Activated CD8-positive, alpha-beta T cell treated with anti-CD3 and anti-CD28 coated beads for 36 hours (primary cell): ENCODE results near the gene BCDIN3D. TPM values are rescaled to one million over a fixed set of nuclear protein-coding genes. Genes with fewer than 3 reads are reported as not detected.

Experiments used
- ATAC-seq: fragments of 200-7000 bp; cut with Tn5 transposase; one replicate; pipeline ENCODE4 v1.10.0; 2021; ENCODE audit warnings: mild to moderate bottlenecking, moderate library complexity
- CTCF ChIA-PET: fragments of 350-600 bp; sonication (Branson Sonifier 250); formaldehyde crosslinking; loops from one replicate; lab custom pipeline; 2021; ENCODE audit warnings: antibody characterized with exemption; lab: Charles Lee
- POLR2A ChIA-PET: fragments of 350-600 bp; sonication (Branson Sonifier 250); formaldehyde crosslinking; loops from one replicate; lab custom pipeline; 2021; ENCODE audit warnings: antibody characterized with exemption; lab: Charles Lee
- DNase-seq: peaks from one replicate; pipeline ENCODE4 v3.0.0-alpha.2; 2020
- H3K27ac Mint-ChIP-seq: one replicate; pipeline ENCODE4 v1.8.0; 2021; ENCODE audit warnings: mild to moderate bottlenecking, mixed read lengths
- H3K27me3 Mint-ChIP-seq: one replicate; pipeline ENCODE4 v1.8.0; 2021; ENCODE audit warnings: mixed read lengths
- H3K36me3 Mint-ChIP-seq: one replicate; pipeline ENCODE4 v1.8.0; 2021; ENCODE audit warnings: low read depth, mixed read lengths
- H3K4me1 Mint-ChIP-seq: one replicate; pipeline ENCODE4 v1.8.0; 2021; ENCODE audit warnings: low read depth, mixed read lengths
- H3K4me3 Mint-ChIP-seq: one replicate; pipeline ENCODE4 v1.8.0; 2021; ENCODE audit warnings: mild to moderate bottlenecking, moderate library complexity, mixed read lengths
- H3K9me3 Mint-ChIP-seq: one replicate; pipeline ENCODE4 v1.8.0; 2021; ENCODE audit warnings: mixed read lengths
- intact Hi-C: fragments of 100-400 bp; cut with micrococcal nuclease; formaldehyde crosslinking; loops from one replicate; pipeline ENCODE4 v1.10.0; 2022
- total RNA-seq, 2 experiments: library from RNA; stranded (reverse); gene quantifications; one replicate each; pipeline ENCODE4 v1.2.3, GENCODE V29; 2021
- TF ChIP-seq, protein P1 (sequence below): fragments of 200-600 bp; IDR thresholded peaks from one replicate; pipeline ENCODE4 v1.8.0; 2022; ENCODE audit warnings: antibody characterized with exemption, mild to moderate bottlenecking

The BCDIN3D gene
- total RNA-seq, 2 experiments from 2014 or later: 5.0 to 5.3 TPM

GRCh38 chr12:49887091-49887490, 44.2 kb upstream of the BCDIN3D start:
- ATAC-seq: no peak
- Mint-ChIP-seq H3K36me3 (no peaks in the 10 kb centered on the region), H3K4me3 (no peak overlapping the region), H3K27ac (no peak overlapping the region), H3K9me3 (no peaks in the 10 kb centered on the region), H3K27me3 (peaks cover 3% of the 10 kb centered on the region), H3K4me1 (no peaks in the 10 kb centered on the region)
- intact Hi-C loops: no loop called here
- DNase-seq: no peak
- CTCF ChIA-PET: interaction anchor here (1.2 to 1.7 kb wide), 5 partner anchors 11 to 97 kb away, joined by 3 to 8 read pairs (median 4); no protein-coding TSS in a partner anchor
- TF ChIP-seq, protein P1, sequence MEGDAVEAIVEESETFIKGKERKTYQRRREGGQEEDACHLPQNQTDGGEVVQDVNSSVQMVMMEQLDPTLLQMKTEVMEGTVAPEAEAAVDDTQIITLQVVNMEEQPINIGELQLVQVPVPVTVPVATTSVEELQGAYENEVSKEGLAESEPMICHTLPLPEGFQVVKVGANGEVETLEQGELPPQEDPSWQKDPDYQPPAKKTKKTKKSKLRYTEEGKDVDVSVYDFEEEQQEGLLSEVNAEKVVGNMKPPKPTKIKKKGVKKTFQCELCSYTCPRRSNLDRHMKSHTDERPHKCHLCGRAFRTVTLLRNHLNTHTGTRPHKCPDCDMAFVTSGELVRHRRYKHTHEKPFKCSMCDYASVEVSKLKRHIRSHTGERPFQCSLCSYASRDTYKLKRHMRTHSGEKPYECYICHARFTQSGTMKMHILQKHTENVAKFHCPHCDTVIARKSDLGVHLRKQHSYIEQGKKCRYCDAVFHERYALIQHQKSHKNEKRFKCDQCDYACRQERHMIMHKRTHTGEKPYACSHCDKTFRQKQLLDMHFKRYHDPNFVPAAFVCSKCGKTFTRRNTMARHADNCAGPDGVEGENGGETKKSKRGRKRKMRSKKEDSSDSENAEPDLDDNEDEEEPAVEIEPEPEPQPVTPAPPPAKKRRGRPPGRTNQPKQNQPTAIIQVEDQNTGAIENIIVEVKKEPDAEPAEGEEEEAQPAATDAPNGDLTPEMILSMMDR: no peak
- POLR2A ChIA-PET: no interaction called here

DNA sequence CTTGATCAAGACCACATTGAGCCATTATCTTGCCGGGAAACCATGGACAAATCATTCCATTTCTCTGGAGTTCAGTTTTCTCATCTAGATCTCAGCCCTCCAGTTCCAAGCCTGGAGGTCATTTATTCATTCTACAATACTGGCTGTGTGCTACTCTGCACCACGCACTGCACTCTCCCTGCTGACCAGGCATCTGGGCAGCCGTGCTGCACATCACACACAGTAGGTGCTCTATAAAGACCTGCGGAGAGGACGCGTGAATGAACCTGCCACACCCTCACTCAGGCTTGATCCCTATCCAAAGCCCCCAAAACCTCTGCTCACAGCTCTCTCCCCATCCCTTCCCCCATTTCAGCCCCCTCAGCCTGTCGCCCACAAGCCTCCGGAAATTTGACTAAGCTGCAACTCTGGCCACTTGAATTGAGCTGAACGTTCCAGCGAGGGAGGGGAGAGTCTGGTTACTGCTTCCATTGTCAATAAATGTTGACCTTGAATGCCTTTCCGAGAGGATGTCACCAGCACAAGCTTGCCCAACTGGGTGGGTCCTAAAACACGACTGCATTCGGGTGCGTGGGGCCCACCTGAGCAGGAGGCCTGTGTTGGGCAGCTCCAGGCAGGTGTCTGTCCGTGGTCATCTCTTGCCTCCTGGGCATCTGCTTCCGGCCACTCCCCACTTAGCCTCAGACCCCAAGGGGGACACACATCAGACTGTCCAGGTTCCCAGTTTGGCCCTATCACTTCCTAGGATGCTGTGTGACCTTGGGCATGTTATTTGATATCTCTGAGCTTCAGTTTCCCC, 43.0 kb upstream of the BCDIN3D start:
- ChIA-PET CTCF (interaction anchor here (0.8 to 1.7 kb wide), 6 partner anchors 17 to 108 kb away, joined by 3 to 8 read pairs (median 5); no protein-coding TSS in a partner anchor), POLR2A (interaction anchor here (1.6 kb wide), 1 partner anchor 17 kb away, joined by 3 read pairs; no protein-coding TSS in a partner anchor)
- Mint-ChIP-seq H3K36me3 (no peaks in the 10 kb centered on the region), H3K4me3 (no peak overlapping the region), H3K4me1 (no peaks in the 10 kb centered on the region), H3K27me3 (peaks cover 3% of the 10 kb centered on the region), H3K27ac (no peak overlapping the region), H3K9me3 (no peaks in the 10 kb centered on the region)
- ATAC-seq: no peak
- TF ChIP-seq, protein P1: no peak
- intact Hi-C loops: no loop called here
- DNase-seq: no peak

DNA sequence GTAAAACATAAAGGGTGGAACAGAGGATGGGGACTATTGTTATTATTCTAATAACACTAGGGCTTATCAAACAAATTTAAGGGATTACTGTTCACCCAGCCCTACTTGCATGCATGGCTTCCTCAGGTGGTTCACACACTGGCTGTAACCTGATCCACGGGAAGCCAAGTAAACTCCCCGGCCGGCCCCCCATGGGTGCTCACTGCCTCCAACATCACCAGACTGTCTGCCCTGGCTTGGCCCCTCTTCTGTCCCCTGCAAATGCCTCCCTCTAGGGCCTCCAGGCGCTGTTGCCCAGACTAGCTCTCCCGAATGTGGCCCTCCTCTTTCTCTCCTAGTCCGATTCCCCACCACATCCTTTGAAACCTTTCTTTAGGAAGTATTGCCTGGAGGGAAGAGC, 42.2 kb upstream of the BCDIN3D start:
- TF ChIP-seq, protein P1: no peak
- no peak overlapping the region for H3K4me3 Mint-ChIP-seq
- ChIA-PET CTCF (no interaction called here), POLR2A (interaction anchor here (1.6 kb wide), 1 partner anchor 16 kb away, joined by 3 read pairs; no protein-coding TSS in a partner anchor)
- no peaks in the 10 kb centered on the region for H3K36me3 Mint-ChIP-seq
- H3K4me1 Mint-ChIP-seq: no peaks in the 10 kb centered on the region
- intact Hi-C loops: no loop called here
- peaks cover 3% of the 10 kb centered on the region for H3K27me3 Mint-ChIP-seq
- ATAC-seq (no peak), DNase-seq (no peak)
- H3K27ac Mint-ChIP-seq: no peak overlapping the region
- H3K9me3 Mint-ChIP-seq: peaks cover 5% of the 10 kb centered on the region

GRCh38 chr12:49882851-49883464, 40.1 kb upstream of the BCDIN3D start:
- intact Hi-C loops: no loop called here
- DNase-seq (no peak), ATAC-seq (no peak)
- no peaks in the 10 kb centered on the region for H3K36me3 Mint-ChIP-seq
- peaks cover 26% of the 10 kb centered on the region for H3K9me3 Mint-ChIP-seq
- H3K4me1 Mint-ChIP-seq: no peaks in the 10 kb centered on the region
- H3K27me3 Mint-ChIP-seq: peaks cover 3% of the 10 kb centered on the region
- POLR2A ChIA-PET: no interaction called here
- H3K4me3 Mint-ChIP-seq: no peak overlapping the region
- CTCF ChIA-PET: interaction anchor here (0.9 to 1.8 kb wide), 2 partner anchors 16 to 84 kb away, joined by 3 to 4 read pairs; no protein-coding TSS in a partner anchor
- H3K27ac Mint-ChIP-seq: no peak overlapping the region
- TF ChIP-seq, protein P1: no peak
